SK-N-SH treated with all-trans-retinoic acid at 6 μM for 48 hours (cell line): ENCODE data around the gene SMG1.

Source experiments
- ATAC-seq: fragments of 200-7000 bp; cut with Tn5 transposase; 3 replicates; pipeline ENCODE4 v1.9.1; 2020; ENCODE audit warnings: mild to moderate bottlenecking, moderate library complexity
- ARNTL ChIP-seq: fragments of 450-650 bp; formaldehyde crosslinking; IDR thresholded peaks from 2 replicates; pipeline ENCODE4 v1.5.0; 2020; ENCODE audit warnings: low read depth, mild to moderate bottlenecking, moderate library complexity, borderline replicate concordance
- BACH2 ChIP-seq: fragments of 250-450 bp; sonication (Bioruptor Pico); IDR thresholded peaks from 2 replicates; pipeline ENCODE4 v1.9.0; 2021; ENCODE audit warnings: mild to moderate bottlenecking, borderline replicate concordance
- CSDC2 ChIP-seq: fragments of 250-450 bp; sonication (Bioruptor Pico); IDR thresholded peaks from 2 replicates; pipeline ENCODE4 v1.5.0; 2020; ENCODE audit warnings: mild to moderate bottlenecking, moderate library complexity
- CSRNP3 ChIP-seq: fragments of 250-450 bp; sonication (Bioruptor Pico); IDR thresholded peaks from 2 replicates; pipeline ENCODE4 v1.5.1; 2021; ENCODE audit warnings: mild to moderate bottlenecking, moderate library complexity
- ESRRG ChIP-seq: fragments of 250-450 bp; sonication (Bioruptor Pico); IDR thresholded peaks from 2 replicates; pipeline ENCODE4 v1.6.1; 2021; ENCODE audit warnings: mild to moderate bottlenecking
- GLIS3 ChIP-seq: fragments of 250-450 bp; sonication (Bioruptor Pico); IDR thresholded peaks from 2 replicates; pipeline ENCODE4 v1.5.0; 2020; ENCODE audit warnings: mild to moderate bottlenecking, moderate library complexity
- OSR1 ChIP-seq: fragments of 250-450 bp; sonication (Bioruptor Pico); IDR thresholded peaks from 2 replicates; pipeline ENCODE4 v1.8.0; 2022; ENCODE audit warnings: moderate library complexity, mild to moderate bottlenecking, inconsistent platforms
- PATZ1 ChIP-seq: fragments of 250-450 bp; sonication (Bioruptor Pico); IDR thresholded peaks from 2 replicates; pipeline ENCODE4 v1.8.0; 2020; ENCODE audit warnings: mild to moderate bottlenecking, moderate library complexity, borderline replicate concordance
- POU6F1 ChIP-seq: fragments of 250-450 bp; sonication (Bioruptor Pico); IDR thresholded peaks from 2 replicates; pipeline ENCODE4 v1.8.0; 2021; ENCODE audit warnings: low read depth, mild to moderate bottlenecking, moderate library complexity, borderline replicate concordance
- PPARA ChIP-seq: fragments of 250-450 bp; sonication (Bioruptor Pico); IDR thresholded peaks from 2 replicates; pipeline ENCODE4 v1.5.0; 2020; ENCODE audit warnings: mild to moderate bottlenecking, borderline replicate concordance
- RARB ChIP-seq: fragments of 250-450 bp; sonication (Bioruptor Pico); IDR thresholded peaks from 2 replicates; pipeline ENCODE4 v1.8.0; 2021; ENCODE audit warnings: mild to moderate bottlenecking, moderate library complexity
- SNAI2 ChIP-seq: fragments of 250-450 bp; sonication (Bioruptor Pico); IDR thresholded peaks from 2 replicates; pipeline ENCODE4 v1.5.0; 2020; ENCODE audit warnings: mild to moderate bottlenecking, moderate library complexity
- TCF4 ChIP-seq: fragments of 250-450 bp; sonication (Bioruptor Pico); IDR thresholded peaks from 2 replicates; pipeline ENCODE4 v1.8.0; 2021; ENCODE audit warnings: mild to moderate bottlenecking, moderate library complexity, borderline replicate concordance
- TOX ChIP-seq: fragments of 250-450 bp; sonication (Bioruptor Pico); IDR thresholded peaks from 2 replicates; pipeline ENCODE4 v1.8.0; 2021; ENCODE audit warnings: mild to moderate bottlenecking, moderate library complexity, borderline replicate concordance
- ZC3H10 ChIP-seq: fragments of 250-450 bp; sonication (Bioruptor Pico); IDR thresholded peaks from 2 replicates; pipeline ENCODE4 v1.5.1; 2021; ENCODE audit warnings: mild to moderate bottlenecking, moderate library complexity
- ZFP3 ChIP-seq: fragments of 250-450 bp; sonication (Bioruptor Pico); IDR thresholded peaks from 2 replicates; pipeline ENCODE4 v1.5.0; 2020; ENCODE audit warnings: mild to moderate bottlenecking, moderate library complexity
- ZFP30 ChIP-seq: fragments of 450-650 bp; formaldehyde crosslinking; IDR thresholded peaks from 2 replicates; pipeline ENCODE4 v1.5.0; 2022; ENCODE audit warnings: mild to moderate bottlenecking, moderate library complexity
- ZNF565 ChIP-seq: fragments of 450-650 bp; formaldehyde crosslinking; conservative IDR thresholded peaks from 2 replicates; pipeline ENCODE4 v1.5.0; 2020; ENCODE audit warnings: low read depth, mild to moderate bottlenecking, moderate library complexity
- ZNF70 ChIP-seq: fragments of 450-650 bp; formaldehyde crosslinking; IDR thresholded peaks from 2 replicates; pipeline ENCODE4 v1.5.0; 2020; ENCODE audit warnings: mild to moderate bottlenecking, moderate library complexity
- ZNF8 ChIP-seq: fragments of 450-650 bp; formaldehyde crosslinking; IDR thresholded peaks from 2 replicates; pipeline ENCODE4 v1.5.0; 2020; ENCODE audit warnings: mild to moderate bottlenecking, moderate library complexity
- TF ChIP-seq, protein P1 (sequence below): fragments of 250-450 bp; sonication (Bioruptor Pico); IDR thresholded peaks from 2 replicates; pipeline ENCODE4 v1.5.1; 2020; ENCODE audit warnings: low read depth, mild to moderate bottlenecking, moderate library complexity

SMG1 gene

GRCh38 chr16:18796377-18796776 is 129.8 kb downstream of the SMG1 start:
- ATAC-seq: no peak
- TF ChIP-seq POU6F1: no peak
- TF ChIP-seq CSDC2 (CRISPR knock-in tag): no peak
- no peak for TF ChIP-seq OSR1 (CRISPR knock-in tag)
- TF ChIP-seq PPARA (CRISPR knock-in tag): no peak
- TF ChIP-seq TOX (CRISPR knock-in tag): no peak
- TF ChIP-seq ZFP3 (CRISPR knock-in tag): no peak
- TF ChIP-seq ZNF8 (CRISPR knock-in tag): no peak
- TF ChIP-seq, protein P1, sequence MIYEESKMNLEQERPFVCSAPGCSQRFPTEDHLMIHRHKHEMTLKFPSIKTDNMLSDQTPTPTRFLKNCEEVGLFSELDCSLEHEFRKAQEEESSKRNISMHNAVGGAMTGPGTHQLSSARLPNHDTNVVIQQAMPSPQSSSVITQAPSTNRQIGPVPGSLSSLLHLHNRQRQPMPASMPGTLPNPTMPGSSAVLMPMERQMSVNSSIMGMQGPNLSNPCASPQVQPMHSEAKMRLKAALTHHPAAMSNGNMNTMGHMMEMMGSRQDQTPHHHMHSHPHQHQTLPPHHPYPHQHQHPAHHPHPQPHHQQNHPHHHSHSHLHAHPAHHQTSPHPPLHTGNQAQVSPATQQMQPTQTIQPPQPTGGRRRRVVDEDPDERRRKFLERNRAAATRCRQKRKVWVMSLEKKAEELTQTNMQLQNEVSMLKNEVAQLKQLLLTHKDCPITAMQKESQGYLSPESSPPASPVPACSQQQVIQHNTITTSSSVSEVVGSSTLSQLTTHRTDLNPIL: no peak
- TF ChIP-seq ARNTL: no peak

- TF ChIP-seq ARNTL: no peak
- TF ChIP-seq POU6F1: no peak
- no peak for TF ChIP-seq PATZ1
- TF ChIP-seq GLIS3 (CRISPR knock-in tag): no peak
- no peak for TF ChIP-seq ZFP30 (CRISPR knock-in tag)
- TF ChIP-seq ZNF565 (CRISPR knock-in tag): no peak
- no peak for TF ChIP-seq CSRNP3
- TF ChIP-seq ESRRG: no peak
- TF ChIP-seq TCF4: no peak
- TF ChIP-seq, protein P1: no peak
- no peak for ATAC-seq
These were observed 133.3 kb downstream of the SMG1 start for GRCh38 chr16:18792836-18793433.

GRCh38 chr16:18789850-18790706 is 136.1 kb downstream of the SMG1 start, which contains the start of gene RPS15A:
Gene RPS15A (minus strand): TSS chr16:18790334. CDS start chr16:18789113, 1,221 bp downstream.
- ATAC-seq: peak; percentile 99
- no peak for TF ChIP-seq CSDC2 (CRISPR knock-in tag)
- TF ChIP-seq PATZ1: no peak
- no peak for TF ChIP-seq RARB (CRISPR knock-in tag)
- TF ChIP-seq TCF4: no peak
- no peak for TF ChIP-seq BACH2
- TF ChIP-seq ZFP3 (CRISPR knock-in tag): no peak
- TF ChIP-seq SNAI2 (CRISPR knock-in tag): no peak
- TF ChIP-seq, protein P1: no peak
- TF ChIP-seq POU6F1: no peak
- no peak for TF ChIP-seq ZC3H10 (CRISPR knock-in tag)
- TF ChIP-seq ZNF70 (CRISPR knock-in tag): no peak
- TF ChIP-seq ZNF565 (CRISPR knock-in tag): no peak
